HG03342 (cell line): ENCODE measurements around the gene FBXW7.

Experiments
- ATAC-seq: cut with Tn5 transposase; IDR thresholded peaks from one replicate; pipeline ENCODE4 v1.9.1; 2021; ENCODE audit warnings: mild to moderate bottlenecking, moderate library complexity; ENCODE audit not compliant: unreplicated experiment

FBXW7 gene

GRCh38 chr4:152380185-152380584 is 155.7 kb downstream of the FBXW7 start:
- no peak for ATAC-seq

GRCh38 chr4:152374606-152375285 is 161.1 kb downstream of the FBXW7 start:
- ATAC-seq: no peak

- ATAC-seq: no peak
These were observed 161.7 kb downstream of the FBXW7 start for GRCh38 chr4:152374153-152374552.

GRCh38 chr4:152372444-152372843 is 163.4 kb downstream of the FBXW7 start:
- no peak for ATAC-seq

GRCh38 chr4:152369902-152370295 is 166.0 kb downstream of the FBXW7 start:
- ATAC-seq: no peak

- no peak for ATAC-seq
These were observed 166.5 kb downstream of the FBXW7 start for GRCh38 chr4:152369203-152369901.

GRCh38 chr4:152368001-152368400 is 167.9 kb downstream of the FBXW7 start:
- ATAC-seq: no peak

GRCh38 chr4:152364883-152365282 is 171.0 kb downstream of the FBXW7 start:
- ATAC-seq: no peak

GRCh38 chr4:152364383-152364782 is 171.5 kb downstream of the FBXW7 start:
- no peak for ATAC-seq

GRCh38 chr4:152363904-152364303 is 172.0 kb downstream of the FBXW7 start:
- ATAC-seq: no peak

GRCh38 chr4:152363086-152363485 is 172.8 kb downstream of the FBXW7 start:
- no peak for ATAC-seq

- ATAC-seq: peak; percentile 60
These were observed 175.9 kb downstream of the FBXW7 start for GRCh38 chr4:152360045-152360410.

GRCh38 chr4:152359208-152360044 is 176.5 kb downstream of the FBXW7 start:
- peak; percentile 57 for ATAC-seq

- ATAC-seq: no peak
These were observed 178.7 kb downstream of the FBXW7 start for GRCh38 chr4:152357206-152357605.

- no peak for ATAC-seq
These were observed 179.4 kb downstream of the FBXW7 start for GRCh38 chr4:152356428-152357034.

- peak; percentile 82 for ATAC-seq
These were observed 183.2 kb downstream of the FBXW7 start for GRCh38 chr4:152352622-152353116.

GRCh38 chr4:152352215-152352614 is 183.7 kb downstream of the FBXW7 start:
- ATAC-seq: peak; percentile 15

GRCh38 chr4:152351080-152351479 is 184.8 kb downstream of the FBXW7 start:
- no peak for ATAC-seq

GRCh38 chr4:152348670-152349069 is 187.2 kb downstream of the FBXW7 start:
- ATAC-seq: no peak

GRCh38 chr4:152346979-152347378 is 188.9 kb downstream of the FBXW7 start:
- ATAC-seq: no peak

GRCh38 chr4:152346526-152346925 is 189.4 kb downstream of the FBXW7 start:
- no peak for ATAC-seq
